Inflammatory macrophage treated with lipopolysaccharide for 1 hour (primary cell): ENCODE data around the gene SLC24A1.
"Not testable (repeated sequence)": the region's sequence is repeated elsewhere in the genome, so short reads cannot be mapped to it uniquely, and the experiment has no call there.

Experiments used
- DNase-seq, 2 donors: peaks; one replicate each; pipeline ENCODE4 v3.0.0-alpha.2; 2020 to 2022

The SLC24A1 gene

DNA sequence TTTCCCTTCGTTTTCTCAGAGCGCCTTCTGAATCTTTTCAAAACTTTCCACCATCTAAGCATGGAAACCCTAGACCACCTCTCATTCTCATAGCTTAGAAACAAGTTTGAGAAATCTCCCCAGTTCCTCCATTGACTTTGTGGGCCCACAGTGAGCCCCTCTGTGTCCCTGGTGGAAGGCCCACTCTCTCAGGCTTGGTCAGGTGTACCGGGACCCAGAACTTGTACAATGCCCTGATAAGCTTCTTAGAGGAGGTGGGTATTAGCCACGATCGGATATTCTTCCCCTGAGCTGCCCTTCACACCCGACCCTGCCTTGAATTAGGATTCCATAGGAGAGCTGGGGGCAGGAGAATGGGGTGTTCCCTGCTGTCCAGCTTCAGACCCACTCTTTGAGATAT, at the start of gene SLC24A1:
Gene SLC24A1 (plus strand): TSS at position 301 of the 400 bp plus-strand sequence. CDS start 2,143 bp downstream, outside the sequence.
- no peak for DNase-seq

GRCh38 chr15:65571971-65572370, 49.8 kb upstream of the SLC24A1 start:
- no peak for DNase-seq

GRCh38 chr15:65576664-65577063, 45.1 kb upstream of the SLC24A1 start:
- no peak for DNase-seq

GRCh38 chr15:65577129-65577996, 44.4 kb upstream of the SLC24A1 start:
- no peak for DNase-seq

DNA sequence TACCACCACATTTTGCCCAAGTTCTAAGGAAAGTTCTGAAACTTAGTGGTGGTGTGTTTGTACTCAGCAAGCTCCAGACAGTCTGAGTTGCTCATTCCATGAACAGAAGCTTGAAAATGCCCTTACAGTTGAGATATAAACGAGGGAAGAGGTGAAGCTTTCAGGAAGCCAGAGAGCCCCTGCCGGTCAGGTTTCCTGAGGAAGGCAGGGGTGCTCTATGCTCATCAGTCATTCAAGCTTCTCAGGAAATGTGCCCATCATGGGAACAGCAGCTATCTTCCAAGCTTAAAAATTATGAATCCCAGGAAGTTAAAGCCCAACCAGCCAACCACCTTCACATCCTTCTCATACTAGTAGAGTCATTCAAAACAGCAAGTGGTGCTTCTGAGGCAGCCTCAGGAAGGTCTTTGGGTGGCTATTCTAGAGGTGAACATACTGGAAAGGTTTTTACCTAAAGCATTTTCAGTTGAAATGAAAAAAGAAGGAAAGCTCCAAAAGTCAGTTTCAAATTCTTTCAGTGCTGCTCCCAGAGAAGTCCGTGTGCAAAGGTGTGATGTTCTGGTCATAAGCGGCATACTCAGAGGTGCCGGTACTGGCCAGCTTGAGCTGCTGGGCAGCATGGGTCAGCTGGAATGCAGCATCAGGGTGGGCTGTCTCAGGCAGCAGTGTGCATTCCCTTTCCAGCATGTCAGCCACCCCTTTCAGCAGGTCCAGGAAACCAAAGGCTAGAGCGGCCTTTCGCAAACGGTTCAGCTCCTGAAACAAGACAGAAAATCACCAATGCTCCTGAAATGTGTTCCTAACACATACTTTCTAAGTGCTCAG, 42.6 kb upstream of the SLC24A1 start:
- DNase-seq: no peak

DNA sequence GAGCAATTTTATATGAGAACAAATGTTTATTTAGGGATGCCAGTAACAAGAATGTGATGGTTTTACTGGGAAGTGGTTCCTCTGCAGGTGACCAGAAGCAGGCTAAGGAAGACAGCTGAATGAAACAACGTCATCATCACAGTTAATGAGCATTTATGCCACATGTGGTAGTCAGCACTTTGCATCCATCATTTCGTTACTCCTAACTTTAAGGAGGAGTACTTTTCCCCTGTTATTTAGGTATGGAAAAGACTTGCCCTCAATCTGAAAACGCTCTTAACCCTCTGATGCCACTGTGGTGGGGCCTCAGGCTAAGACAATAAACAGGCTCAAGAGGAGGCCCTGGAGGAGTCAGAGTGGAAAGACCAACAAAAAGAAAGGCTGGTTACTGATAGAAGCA, 42.0 kb upstream of the SLC24A1 start:
- no peak for DNase-seq

- no peak for DNase-seq
Observed at GRCh38 chr15:65580287-65580686, 41.5 kb upstream of the SLC24A1 start.

DNA sequence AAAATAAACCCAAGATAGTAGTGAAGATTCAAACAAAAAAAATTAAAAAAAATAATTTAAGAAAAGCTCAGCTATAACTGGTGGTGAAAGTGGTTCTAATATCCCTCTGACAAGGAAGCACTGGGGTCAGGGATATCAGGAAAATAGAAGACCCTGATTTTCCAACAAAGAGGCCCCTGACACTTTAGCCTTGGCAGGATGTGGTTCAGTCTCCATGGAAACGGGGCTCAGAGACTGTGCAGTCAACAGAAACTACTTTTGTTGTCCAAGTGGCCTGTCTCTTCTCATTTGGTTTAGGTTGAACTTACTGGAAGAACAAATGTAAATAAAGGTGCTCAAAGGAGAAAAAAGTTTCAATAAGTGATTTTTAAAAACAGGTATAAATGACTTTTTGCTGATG, 38.0 kb upstream of the SLC24A1 start:
- no peak for DNase-seq

- DNase-seq: no peak
Observed at GRCh38 chr15:65584241-65584640, 37.5 kb upstream of the SLC24A1 start.

GRCh38 chr15:65587094-65587493, 34.6 kb upstream of the SLC24A1 start:
- no peak for DNase-seq

DNA sequence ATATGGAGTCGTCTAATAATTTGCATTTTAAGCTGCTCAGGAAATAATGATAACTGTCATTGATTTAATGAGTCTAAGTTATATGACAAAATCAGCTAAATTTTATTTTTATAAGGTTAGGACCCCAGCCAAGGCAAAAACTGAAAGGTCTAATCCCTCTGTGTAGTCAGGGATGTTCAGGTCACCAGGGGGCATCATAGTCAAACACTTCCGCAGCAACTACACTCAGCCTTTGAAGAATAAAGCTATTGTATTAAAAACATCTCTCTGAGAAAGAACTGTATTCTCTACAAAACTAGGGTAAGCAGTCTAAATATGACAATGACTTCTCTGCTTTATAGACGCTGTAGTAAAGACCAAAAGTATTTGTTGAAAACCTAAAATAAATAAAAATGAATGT, 25.8 kb upstream of the SLC24A1 start:
- no peak for DNase-seq

GRCh38 chr15:65598468-65598867, 23.3 kb upstream of the SLC24A1 start:
- no peak for DNase-seq

GRCh38 chr15:65599677-65600076, 22.1 kb upstream of the SLC24A1 start:
- no peak for DNase-seq

DNA sequence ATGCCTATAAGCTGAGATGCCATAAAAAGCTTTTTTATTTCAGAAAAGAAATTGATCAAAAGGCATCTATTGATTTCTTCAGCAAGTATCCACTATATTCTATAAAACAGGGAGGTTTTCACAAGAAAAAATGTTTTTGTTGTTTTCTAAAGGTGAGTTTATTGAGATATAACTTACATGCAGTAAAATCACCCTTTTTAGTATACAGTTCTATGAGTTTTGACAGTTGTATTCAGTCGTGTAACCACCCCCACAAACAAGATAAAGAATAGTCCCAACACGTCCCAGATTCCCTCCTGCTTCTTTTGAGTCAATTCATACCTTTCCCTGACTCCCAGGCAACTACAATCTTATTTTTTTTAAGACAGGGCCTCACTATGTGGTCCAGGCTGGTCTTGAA, 18.6 kb upstream of the SLC24A1 start:
- DNase-seq: no peak

GRCh38 chr15:65603559-65603958, 18.2 kb upstream of the SLC24A1 start:
- DNase-seq: no peak

DNA sequence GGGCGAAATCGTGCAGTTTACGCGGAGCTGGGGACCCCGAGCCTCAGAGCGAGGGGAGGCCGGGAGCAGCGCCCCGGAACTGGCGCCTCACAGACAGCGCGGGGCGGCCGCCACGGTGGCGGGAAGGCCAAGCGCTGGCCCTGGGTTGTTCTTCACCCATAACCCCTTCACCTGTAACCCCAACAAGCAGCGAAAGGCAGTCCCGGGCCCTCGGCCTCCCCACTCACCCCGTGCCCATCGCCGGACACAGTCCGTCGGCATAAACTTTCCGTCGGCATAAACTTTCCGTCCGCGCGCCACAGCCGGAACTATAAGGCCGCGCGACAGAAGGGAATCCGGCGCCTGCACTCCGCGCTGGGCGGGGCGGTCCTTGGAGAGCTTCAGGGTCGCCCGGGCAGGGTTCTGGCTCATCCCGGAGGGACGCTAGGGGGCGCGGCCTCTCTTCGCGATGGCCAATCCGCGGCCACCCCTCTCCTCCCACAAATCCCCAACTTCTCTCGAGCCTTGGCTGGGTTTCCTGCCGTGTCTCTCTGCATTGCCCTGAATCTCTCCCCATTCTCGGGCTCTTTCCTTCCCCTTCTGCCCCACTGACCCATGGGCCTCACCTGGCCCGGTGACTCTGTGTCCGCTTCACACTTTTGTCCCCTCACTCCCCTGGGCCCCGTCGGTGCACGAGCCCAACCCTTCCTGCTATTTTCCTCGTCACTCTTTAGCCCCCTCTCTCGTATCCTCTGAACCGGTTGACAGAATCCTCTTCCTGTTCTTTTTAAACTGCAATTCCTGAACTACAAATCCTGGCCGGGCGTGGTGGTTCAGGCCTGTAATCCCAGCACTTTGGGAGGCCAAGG, 10.6 kb upstream of the SLC24A1 start, which contains the start of gene INTS14:
Gene INTS14 (minus strand): TSS at position 261 of the 848 bp plus-strand sequence. CDS start 3,751 bp downstream, outside the sequence.
- DNase-seq: peak; percentile 95 to 99

DNA sequence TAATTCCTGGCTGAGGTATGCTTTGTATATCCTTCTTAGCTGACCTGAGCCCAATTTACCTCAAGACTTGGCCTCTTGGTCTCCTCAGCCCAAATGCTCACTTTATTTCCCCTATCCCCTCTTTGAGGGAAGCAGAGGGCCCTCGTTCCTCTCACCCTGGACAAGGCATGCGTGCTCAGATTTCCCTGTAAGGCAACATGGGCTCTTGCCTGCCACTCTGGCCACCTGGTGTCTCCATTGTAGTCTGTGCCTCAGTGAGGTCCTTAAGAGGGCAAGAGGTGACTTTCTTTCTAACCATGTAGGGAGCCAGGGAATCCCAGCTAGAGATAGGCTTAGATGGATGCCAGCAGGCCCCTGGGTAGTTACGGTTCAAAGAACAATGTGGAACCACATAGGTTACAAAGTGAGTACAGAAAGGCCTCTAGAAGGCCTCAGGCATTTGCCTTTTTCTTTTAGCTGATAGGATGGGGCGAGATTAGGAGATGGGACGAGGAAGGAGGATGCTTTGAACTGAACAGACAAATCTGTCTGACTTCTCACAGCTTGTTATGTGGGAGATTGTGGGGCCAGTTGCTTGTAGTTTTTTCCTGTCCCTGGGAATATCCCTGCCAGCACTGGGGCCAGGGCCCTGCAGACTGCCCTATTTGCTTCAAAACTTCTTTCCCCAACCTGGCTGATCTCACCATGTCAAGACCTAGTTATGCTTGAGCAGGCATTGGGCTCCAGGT, 9.7 kb upstream of the SLC24A1 start:
- no peak for DNase-seq

DNA sequence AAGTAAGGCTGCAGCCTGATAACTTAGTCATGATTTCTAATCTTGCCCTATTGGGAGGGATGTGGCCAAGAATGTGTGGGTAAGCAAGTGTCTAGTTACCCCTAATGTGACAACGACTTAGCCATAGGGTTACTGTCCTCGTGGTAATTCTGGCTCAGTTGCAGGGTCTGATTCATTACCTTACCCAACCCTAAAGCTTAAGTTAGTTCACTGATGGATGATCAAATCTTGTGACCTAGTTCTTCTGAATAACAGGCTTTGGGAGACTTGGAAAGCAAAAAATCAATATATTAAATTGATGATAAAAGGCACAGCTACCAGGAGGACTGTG, 9.2 kb upstream of the SLC24A1 start:
- DNase-seq: peak; percentile 11 to 52

DNA sequence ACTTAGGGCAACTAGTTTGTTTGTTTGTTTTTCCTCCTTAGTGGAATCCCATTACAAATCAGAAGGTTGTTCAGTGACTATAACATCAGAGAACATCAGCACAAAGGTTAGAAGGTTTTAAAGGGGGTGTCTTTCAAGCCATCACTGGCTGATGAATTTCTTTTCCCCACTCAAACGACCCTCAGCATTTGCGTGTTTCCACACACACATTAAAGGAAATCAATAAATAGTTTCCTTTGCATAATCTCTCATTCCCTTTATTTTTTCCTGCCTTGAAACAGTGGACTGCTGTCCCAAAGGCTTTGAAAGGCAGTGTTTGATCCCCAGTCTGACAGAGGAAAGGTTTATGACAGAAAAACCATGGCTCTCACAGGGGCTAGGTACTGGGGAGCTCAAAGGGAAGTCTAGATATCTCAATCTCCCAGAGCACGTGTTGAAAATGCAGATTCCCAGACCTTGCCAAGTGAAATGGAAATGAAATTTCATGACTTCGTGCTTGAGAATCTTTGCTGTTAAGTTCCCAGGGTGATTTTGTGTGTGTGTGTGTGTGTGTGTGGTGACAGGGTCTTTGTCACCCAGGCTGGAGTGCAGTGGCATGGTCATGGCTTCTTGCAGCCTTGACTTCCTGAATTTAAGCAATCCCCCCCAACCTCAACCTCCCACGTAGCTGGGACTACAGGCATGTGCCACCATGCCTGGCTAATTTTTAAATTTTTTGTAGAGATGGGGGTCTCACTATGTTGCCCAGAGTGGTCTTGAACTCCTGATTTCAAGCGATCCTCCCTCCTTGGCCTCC, 8.6 kb upstream of the SLC24A1 start:
- peak; percentile 24 to 44 for DNase-seq

GRCh38 chr15:65615887-65616286, 5.9 kb upstream of the SLC24A1 start:
- DNase-seq: not testable (repeated sequence)

- no peak for DNase-seq
Observed at GRCh38 chr15:65618560-65619109, 3.1 kb upstream of the SLC24A1 start.
